Measurements from ENCODE around the gene ARHGEF11.
"Not testable (repeated sequence)": the region's sequence is repeated elsewhere in the genome, so short reads cannot be mapped to it uniquely, and the experiment has no call there.

The ARHGEF11 gene

GRCh38 chr1:157045250-157046218, at the start of gene ARHGEF11:
Gene ARHGEF11, minus strand, starts transcription at chr1:157045742. Its CDS starts 1,412 bp downstream, at chr1:157044330.
- peak; percentile 43 for DNase-seq

- DNase-seq = no peak
Measured at GRCh38 chr1:157095091-157095490, 49.5 kb upstream of the ARHGEF11 start.

- no peak for DNase-seq
Measured at GRCh38 chr1:157092831-157093230, 47.3 kb upstream of the ARHGEF11 start.

- no peak for DNase-seq
Measured at GRCh38 chr1:157091668-157092273, 46.2 kb upstream of the ARHGEF11 start.

GRCh38 chr1:157091186-157091585, 45.6 kb upstream of the ARHGEF11 start:
- DNase-seq = no peak

- DNase-seq = no peak
Measured at GRCh38 chr1:157090771-157091170, 45.2 kb upstream of the ARHGEF11 start.

- peak; percentile 90 for DNase-seq
Measured at GRCh38 chr1:157090196-157090647, 44.7 kb upstream of the ARHGEF11 start.

- DNase-seq = no peak
Measured at GRCh38 chr1:157089789-157090188, 44.2 kb upstream of the ARHGEF11 start.

GRCh38 chr1:157088607-157089006, 43.1 kb upstream of the ARHGEF11 start:
- DNase-seq = no peak

- no peak for DNase-seq
Measured at GRCh38 chr1:157087030-157087429, 41.5 kb upstream of the ARHGEF11 start.

- DNase-seq = no peak
Measured at GRCh38 chr1:157086299-157086698, 40.8 kb upstream of the ARHGEF11 start.

GRCh38 chr1:157085421-157085820, 39.9 kb upstream of the ARHGEF11 start:
- DNase-seq = no peak

- DNase-seq = no peak
Measured at GRCh38 chr1:157084720-157085119, 39.2 kb upstream of the ARHGEF11 start.

GRCh38 chr1:157081707-157082106, 36.2 kb upstream of the ARHGEF11 start:
- DNase-seq = no peak

GRCh38 chr1:157080714-157081113, 35.2 kb upstream of the ARHGEF11 start:
- no peak for DNase-seq

- DNase-seq = no peak
Measured at GRCh38 chr1:157077394-157077793, 31.9 kb upstream of the ARHGEF11 start.

- DNase-seq = no peak
Measured at GRCh38 chr1:157073944-157074685, 28.6 kb upstream of the ARHGEF11 start.

GRCh38 chr1:157069601-157070000, 24.1 kb upstream of the ARHGEF11 start:
- DNase-seq = no peak

- not testable (repeated sequence) for DNase-seq
Measured at GRCh38 chr1:157059241-157059640, 13.7 kb upstream of the ARHGEF11 start.

- no peak for DNase-seq
Measured at GRCh38 chr1:157056269-157056668, 10.7 kb upstream of the ARHGEF11 start.

- not testable (repeated sequence) for DNase-seq
Measured at GRCh38 chr1:157055729-157056128, 10.2 kb upstream of the ARHGEF11 start.

GRCh38 chr1:157050836-157051235, 5.3 kb upstream of the ARHGEF11 start:
- DNase-seq = no peak

- DNase-seq = no peak
Measured at GRCh38 chr1:157047062-157047410, 1.5 kb upstream of the ARHGEF11 start.
